Measurements from ENCODE around the gene CHCHD1. TPM values are rescaled to one million over a fixed set of nuclear protein-coding genes. Genes with fewer than 3 reads are reported as not detected.
"Not testable (repeated sequence)": the region's sequence is repeated elsewhere in the genome, so short reads cannot be mapped to it uniquely, and the experiment has no call there.

CHCHD1 gene
- total and polyA plus RNA-seq, 2 experiments from 2014 or later, result 40.6 to 187 TPM

DNA sequence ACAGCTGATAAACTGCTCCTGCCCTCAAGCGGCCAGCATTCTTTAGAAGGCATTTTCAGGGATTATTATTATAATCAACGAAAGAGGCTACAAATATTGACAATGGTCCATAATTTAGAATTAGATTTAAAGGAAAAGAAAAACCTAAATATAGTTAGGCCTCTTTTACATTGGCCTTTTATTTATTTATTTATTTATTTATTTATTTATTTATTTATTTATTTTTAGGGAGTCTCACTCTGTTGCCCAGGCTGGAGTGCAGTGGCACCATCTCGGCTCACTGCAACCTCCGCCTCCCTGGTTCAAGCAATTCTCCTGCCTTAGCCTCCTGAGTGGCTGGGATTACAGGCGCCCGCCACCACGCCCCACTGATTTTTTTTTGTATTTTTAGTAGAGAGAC is 47.2 kb downstream of the CHCHD1 start:
- not testable (repeated sequence) for DNase-seq (ENCODE audit: low spot score); H3K4me2 ChIP-seq; H3K36me3 ChIP-seq (ENCODE audit: insufficient read depth); H3K27ac Mint-ChIP-seq; H3K27ac ChIP-seq (ENCODE audit: low read depth); H3K79me2 ChIP-seq (replicated peaks; ENCODE audit: insufficient read depth); H3K27me3 ChIP-seq (ENCODE audit: insufficient read depth); H4K20me1 ChIP-seq (replicated peaks; ENCODE audit: insufficient read depth); H3K4me3 Mint-ChIP-seq; H2AFZ ChIP-seq; H3K4me1 ChIP-seq (ENCODE audit: insufficient read depth); H3K4me3 ChIP-seq; H3K27me3 Mint-ChIP-seq (ENCODE audit: insufficient read depth, low read depth, poor library complexity); ATAC-seq; H3K9me3 Mint-ChIP-seq; H3K4me1 Mint-ChIP-seq; H3K9me2 ChIP-seq (ENCODE audit: insufficient read depth)
- H3K36me3 Mint-ChIP-seq (ENCODE audit: low read depth), result peaks cover 13% of the 10 kb centered on the region
- peaks cover 10% of the 10 kb centered on the region; the same call in 1 of the 2 replicates for H3F3A ChIP-seq (replicated peaks; ENCODE audit: low read depth)

Small RNA genes lying within 50 kb of the gene (small RNA-seq; reads per million reads assigned to genes)
- gene AC022400.4 (ENCODE audit: low replicate concordance), result not detected
- not detected for gene AC022400.9 (ENCODE audit: low replicate concordance)
- gene ZSWIM8-AS1 (ENCODE audit: low replicate concordance), result not detected

Other genes starting within 250 kb of the CHCHD1 start
- gene USP54, start 190.7 kb upstream of the CHCHD1 start, total RNA-seq (2014; rRNA removed; shearing (Covaris generic)), result 27.4 and 29.2 TPM in 2 replicates
- gene USP54, start 190.7 kb upstream of the CHCHD1 start, polyA plus RNA-seq (2016; fragmentation: Nextera tagmentation; extraction: Ambion mirVana), result 12.8 and 15.1 TPM in 2 replicates
- 2.4 and 3.2 TPM in 2 replicates for gene MYOZ1, start 140.6 kb upstream of the CHCHD1 start, total RNA-seq (2014; rRNA removed; shearing (Covaris generic))
- 1.9 and 2.7 TPM in 2 replicates for gene MYOZ1, start 140.6 kb upstream of the CHCHD1 start, polyA plus RNA-seq (2016; fragmentation: Nextera tagmentation; extraction: Ambion mirVana)
- gene SYNPO2L, start 126.0 kb upstream of the CHCHD1 start, total RNA-seq (2014; rRNA removed; shearing (Covaris generic)), result 0.08 TPM in 1 of 2 replicates, not detected in the other
- gene SYNPO2L, start 126.0 kb upstream of the CHCHD1 start, polyA plus RNA-seq (2016; fragmentation: Nextera tagmentation; extraction: Ambion mirVana), result 0.16 and 0.57 TPM in 2 replicates
- 5.3 and 6.7 TPM in 2 replicates for gene AGAP5, start 83.9 kb upstream of the CHCHD1 start, total RNA-seq (2014; rRNA removed; shearing (Covaris generic))
- 4.3 and 5.0 TPM in 2 replicates for gene AGAP5, start 83.9 kb upstream of the CHCHD1 start, polyA plus RNA-seq (2016; fragmentation: Nextera tagmentation; extraction: Ambion mirVana)
- gene SEC24C, start 37.7 kb upstream of the CHCHD1 start, total RNA-seq (2014; rRNA removed; shearing (Covaris generic)), result 64.2 and 72.9 TPM in 2 replicates
- gene SEC24C, start 37.7 kb upstream of the CHCHD1 start, polyA plus RNA-seq (2016; fragmentation: Nextera tagmentation; extraction: Ambion mirVana), result 16.9 and 17.0 TPM in 2 replicates
- gene ZSWIM8, start 3.6 kb downstream of the CHCHD1 start, total RNA-seq (2014; rRNA removed; shearing (Covaris generic)), result 30.4 and 40.5 TPM in 2 replicates
- 20.0 and 20.5 TPM in 2 replicates for gene ZSWIM8, start 3.6 kb downstream of the CHCHD1 start, polyA plus RNA-seq (2016; fragmentation: Nextera tagmentation; extraction: Ambion mirVana)
- 15.3 and 21.1 TPM in 2 replicates for gene NDST2, start 29.6 kb downstream of the CHCHD1 start, total RNA-seq (2014; rRNA removed; shearing (Covaris generic))
- gene NDST2, start 29.6 kb downstream of the CHCHD1 start, polyA plus RNA-seq (2016; fragmentation: Nextera tagmentation; extraction: Ambion mirVana), result 7.4 and 9.4 TPM in 2 replicates
- 32.8 and 34.1 TPM in 2 replicates for gene CAMK2G, start 92.5 kb downstream of the CHCHD1 start, total RNA-seq (2014; rRNA removed; shearing (Covaris generic))
- gene CAMK2G, start 92.5 kb downstream of the CHCHD1 start, polyA plus RNA-seq (2016; fragmentation: Nextera tagmentation; extraction: Ambion mirVana), result 30.1 and 30.6 TPM in 2 replicates
- 13.3 and 14.5 TPM in 2 replicates for gene PLAU, start 129.1 kb downstream of the CHCHD1 start, total RNA-seq (2014; rRNA removed; shearing (Covaris generic))
- gene PLAU, start 129.1 kb downstream of the CHCHD1 start, polyA plus RNA-seq (2016; fragmentation: Nextera tagmentation; extraction: Ambion mirVana), result 17.5 and 18.0 TPM in 2 replicates
- 234 and 254 TPM in 2 replicates for gene VCL, start 216.1 kb downstream of the CHCHD1 start, total RNA-seq (2014; rRNA removed; shearing (Covaris generic))
- 58.0 and 60.7 TPM in 2 replicates for gene VCL, start 216.1 kb downstream of the CHCHD1 start, polyA plus RNA-seq (2016; fragmentation: Nextera tagmentation; extraction: Ambion mirVana)